Articular chondrocyte of knee joint (primary cell): ENCODE results near the gene OR2AJ1. TPM values are rescaled to one million over a fixed set of nuclear protein-coding genes. Genes with fewer than 3 reads are reported as not detected.

ENCODE experiments used
- total RNA-seq: library from RNA; depleted of rRNA; stranded (reverse); fragments of >200 nt; gene quantifications from 2 replicates; pipeline ENCODE4 v1.2.3, GENCODE V29; 2012

Gene OR2AJ1, protein sequence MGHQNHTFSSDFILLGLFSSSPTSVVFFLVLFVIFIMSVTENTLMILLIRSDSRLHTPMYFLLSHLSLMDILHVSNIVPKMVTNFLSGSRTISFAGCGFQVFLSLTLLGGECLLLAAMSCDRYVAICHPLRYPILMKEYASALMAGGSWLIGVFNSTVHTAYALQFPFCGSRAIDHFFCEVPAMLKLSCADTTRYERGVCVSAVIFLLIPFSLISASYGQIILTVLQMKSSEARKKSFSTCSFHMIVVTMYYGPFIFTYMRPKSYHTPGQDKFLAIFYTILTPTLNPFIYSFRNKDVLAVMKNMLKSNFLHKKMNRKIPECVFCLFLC
- not detected in 2 replicates for total RNA-seq

DNA sequence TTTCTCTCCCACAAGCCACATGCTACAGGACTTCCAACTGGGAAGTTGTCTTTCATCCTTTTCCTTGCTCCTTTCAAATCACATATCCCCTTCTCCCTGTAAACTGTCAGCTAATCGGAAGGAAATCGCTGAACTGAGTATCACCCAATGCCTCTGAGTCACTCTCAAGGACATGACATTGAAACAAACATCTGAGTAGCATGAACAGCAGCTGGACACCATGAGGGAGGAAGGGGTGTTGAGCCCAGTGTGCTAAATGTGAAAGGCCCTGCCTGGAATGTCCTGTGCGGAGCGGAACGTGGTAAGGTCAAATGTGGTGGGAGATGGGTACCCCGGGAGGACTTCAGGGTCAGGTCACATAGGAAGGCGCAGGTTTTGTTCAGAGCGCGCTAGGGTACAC is at the start of gene OR2AJ1:
OR2AJ1 (plus strand) TSS at position 22 of the 400 bp plus-strand sequence. CDS start 8,880 bp downstream, outside the sequence.

DNA sequence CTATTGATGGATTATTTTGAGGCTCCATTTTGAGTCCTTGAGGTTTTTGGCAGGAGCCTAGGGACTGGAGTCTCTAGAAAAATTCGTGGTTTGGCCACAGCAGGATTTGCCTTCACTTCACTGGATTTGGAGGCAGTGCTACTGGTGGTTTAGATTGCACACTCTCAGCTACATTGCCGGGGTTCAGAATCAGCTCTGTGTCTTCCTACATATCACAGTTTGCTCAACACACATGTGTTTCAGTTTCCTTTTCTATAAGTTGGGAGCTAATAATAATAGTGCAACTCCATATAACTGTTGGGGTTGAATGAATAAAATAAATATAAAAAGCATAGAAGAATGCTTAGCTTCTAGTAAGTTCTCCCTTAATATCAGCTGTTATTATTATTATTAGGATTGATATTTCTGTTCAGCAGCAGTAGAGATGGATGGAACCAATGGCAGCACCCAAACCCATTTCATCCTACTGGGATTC is 29.5 kb upstream of the OR2AJ1 start, which contains the start of gene OR2W3:
OR2W3 (plus strand) TSS at position 425 of the 475 bp plus-strand sequence; CDS start at position 425, 0 bp downstream.

DNA sequence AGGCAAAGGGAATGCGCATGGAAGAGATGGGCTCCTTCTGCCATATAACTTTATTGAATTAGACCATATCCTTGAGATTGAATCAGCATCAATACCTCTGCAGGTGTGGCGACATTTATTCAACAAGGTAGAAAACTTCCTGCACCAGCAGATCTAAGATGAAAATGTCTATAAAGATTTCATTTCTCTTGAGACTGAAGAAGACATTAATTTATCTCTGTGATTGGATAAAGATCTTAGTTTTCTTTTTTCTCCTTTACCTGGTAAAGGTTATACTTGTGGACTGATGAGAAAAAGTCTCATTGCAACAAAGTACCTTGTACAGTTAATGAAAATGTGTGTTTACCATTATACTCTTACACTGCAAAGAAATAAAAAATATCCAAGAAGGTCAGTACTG is 4.7 kb upstream of the OR2AJ1 start, which contains the start of gene OR2T8:
OR2T8 (plus strand) TSS at position 301 of the 400 bp plus-strand sequence. CDS start 766 bp downstream, outside the sequence.

DNA sequence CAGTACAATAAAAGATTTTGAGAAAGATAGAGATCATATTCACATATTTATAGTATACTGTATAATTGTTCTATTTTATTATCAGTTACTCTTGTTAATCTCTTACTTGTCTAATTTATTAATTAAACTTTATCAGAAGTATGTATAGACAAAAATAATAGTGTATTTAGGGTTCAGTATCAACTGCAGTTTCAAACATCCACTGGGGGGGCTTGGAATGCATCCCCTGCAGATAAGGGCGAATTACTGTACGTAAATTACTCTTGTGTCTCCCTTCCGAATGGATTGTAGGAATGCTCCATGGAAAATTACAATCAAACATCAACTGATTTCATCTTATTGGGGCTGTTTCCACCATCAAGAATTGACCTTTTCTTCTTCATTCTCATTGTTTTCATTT is 23.9 kb downstream of the OR2AJ1 start, which contains the start of gene OR2L8:
OR2L8 (plus strand) TSS at position 301 of the 400 bp plus-strand sequence; CDS start at position 301, 0 bp downstream.

DNA sequence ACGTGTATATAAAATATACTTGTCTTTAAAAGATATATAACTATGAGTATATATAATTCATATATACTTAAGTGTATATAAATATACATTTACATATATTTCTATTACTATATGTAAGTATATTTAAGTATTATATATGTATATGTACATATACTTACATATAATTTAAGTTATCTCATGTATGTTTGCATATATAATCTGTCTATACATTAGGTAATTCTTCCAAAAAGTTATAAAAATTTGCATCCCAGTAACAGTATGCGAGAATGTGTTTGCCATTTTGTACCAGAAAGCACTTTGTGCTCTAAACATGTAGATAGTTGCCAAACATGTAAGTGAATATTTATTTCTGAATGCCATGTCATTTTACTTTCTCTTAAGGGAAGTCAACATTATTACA is 40.2 kb downstream of the OR2AJ1 start, which contains the start of gene OR2AK2:
OR2AK2 (plus strand) TSS at position 301 of the 400 bp plus-strand sequence. CDS start 144 bp downstream, outside the sequence.

Other genes with a start within 250 kb of the OR2AJ1 start
- gene OR13G1, start 245.2 kb upstream of the OR2AJ1 start, total RNA-seq, result not detected in 2 replicates
- not detected in 2 replicates for gene OR6F1, start 208.2 kb upstream of the OR2AJ1 start, total RNA-seq
- not detected in 2 replicates for gene OR14K1, start 186.3 kb upstream of the OR2AJ1 start, total RNA-seq
- gene OR14A2, start 176.7 kb upstream of the OR2AJ1 start, total RNA-seq, result not detected in 2 replicates
- gene OR1C1, start 164.3 kb upstream of the OR2AJ1 start, total RNA-seq, result not detected in 2 replicates
- gene OR14A16, start 100.8 kb upstream of the OR2AJ1 start, total RNA-seq, result not detected in 2 replicates
- not detected in 2 replicates for gene OR11L1, start 83.0 kb upstream of the OR2AJ1 start, total RNA-seq
- 0.43 and 0.65 TPM in 2 replicates for gene TRIM58, start 67.7 kb upstream of the OR2AJ1 start, total RNA-seq
- 0.11 and 0.39 TPM in 2 replicates for gene OR2W3, start 29.3 kb upstream of the OR2AJ1 start, total RNA-seq
- not detected in 2 replicates for gene OR2T8, start 4.6 kb upstream of the OR2AJ1 start, total RNA-seq
- gene OR2L8, start 24.0 kb downstream of the OR2AJ1 start, total RNA-seq, result not detected in 2 replicates
- gene OR2AK2, start 40.3 kb downstream of the OR2AJ1 start, total RNA-seq, result not detected in 2 replicates
- gene OR2L5, start 88.8 kb downstream of the OR2AJ1 start, total RNA-seq, result 0.13 TPM in 1 of 2 replicates, not detected in the other
- under 0.01 TPM in 2 replicates for gene OR2L2, start 105.2 kb downstream of the OR2AJ1 start, total RNA-seq
- not detected in 2 replicates for gene OR2L3, start 121.9 kb downstream of the OR2AJ1 start, total RNA-seq
- not detected in 2 replicates for gene OR2L13, start 170.3 kb downstream of the OR2AJ1 start, total RNA-seq
- gene OR2M5, start 220.3 kb downstream of the OR2AJ1 start, total RNA-seq, result not detected in 2 replicates
- not detected in 2 replicates for gene OR2M2, start 249.9 kb downstream of the OR2AJ1 start, total RNA-seq